GM21786 (cell line): ENCODE results near the gene SLC10A7.

Experiments
- ATAC-seq: cut with Tn5 transposase; IDR thresholded peaks from one replicate; pipeline ENCODE4 v1.9.1; 2021; ENCODE audit not compliant: unreplicated experiment

SLC10A7 gene

DNA sequence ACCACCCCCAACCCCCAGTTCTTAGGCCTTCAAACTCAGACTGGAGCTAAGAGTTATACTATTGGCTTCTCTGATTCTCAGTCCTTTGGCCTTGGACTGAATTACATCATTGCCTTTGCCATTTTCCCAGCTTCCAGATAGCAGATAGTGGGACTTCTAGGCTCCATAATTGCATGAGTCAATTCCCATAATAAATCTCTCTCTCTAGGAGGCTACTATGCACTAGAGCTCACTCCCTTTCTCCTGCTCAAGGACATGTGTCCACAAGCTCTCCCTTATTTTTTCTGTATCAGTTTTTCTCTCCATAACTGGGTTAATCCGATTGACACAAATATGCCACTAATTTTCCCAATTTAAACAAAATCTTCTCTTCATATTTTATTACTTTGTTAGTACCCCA, 204.0 kb downstream of the SLC10A7 start:
- ATAC-seq = no peak

- no peak for ATAC-seq
Measured at GRCh38 chr4:146315184-146315583, 206.6 kb downstream of the SLC10A7 start.

GRCh38 chr4:146311238-146311970, 210.3 kb downstream of the SLC10A7 start:
- no peak for ATAC-seq

- peak; percentile 87 for ATAC-seq
Measured at GRCh38 chr4:146310319-146311021, 211.3 kb downstream of the SLC10A7 start.

GRCh38 chr4:146308951-146309350, 212.8 kb downstream of the SLC10A7 start:
- ATAC-seq = no peak

DNA sequence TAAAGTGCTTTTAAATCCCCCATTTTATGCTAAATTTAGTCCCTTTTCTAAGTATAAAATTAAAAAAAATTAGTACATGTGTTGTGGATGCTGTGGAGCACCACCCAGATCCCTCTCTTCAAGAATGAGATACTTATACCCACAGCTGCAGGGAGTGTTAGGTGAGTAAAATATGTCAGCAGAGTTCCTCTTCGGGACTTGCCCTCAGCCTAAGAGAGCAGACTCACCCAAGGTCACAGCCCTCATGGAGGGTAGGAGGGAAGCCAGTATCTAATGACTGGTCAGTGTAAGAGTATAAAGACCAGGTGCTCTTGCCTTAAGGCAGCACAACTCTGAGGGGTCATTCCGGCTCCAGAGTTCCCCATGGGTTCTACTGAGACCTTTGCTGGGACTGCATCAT, 218.9 kb downstream of the SLC10A7 start:
- ATAC-seq = no peak

DNA sequence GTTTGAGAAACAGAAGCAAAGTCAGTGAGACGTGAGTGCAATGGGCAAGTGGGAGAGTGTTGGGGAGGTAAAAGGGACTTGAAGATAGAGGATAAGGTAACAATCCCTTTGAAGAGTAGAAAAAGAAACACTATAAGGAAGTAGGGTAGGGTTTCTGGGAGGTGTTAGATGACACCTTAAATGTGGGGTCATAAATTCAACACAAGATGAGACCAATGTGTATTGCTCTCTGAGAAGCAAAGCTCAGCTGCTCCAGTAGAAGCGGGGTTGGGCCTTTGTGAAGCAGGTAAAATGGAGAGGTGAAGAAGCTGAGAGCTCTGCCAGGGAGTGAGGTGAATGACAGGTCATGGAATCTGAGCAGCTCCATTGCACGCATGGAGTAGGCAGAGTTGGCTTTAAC, 222.1 kb downstream of the SLC10A7 start:
- ATAC-seq = no peak

DNA sequence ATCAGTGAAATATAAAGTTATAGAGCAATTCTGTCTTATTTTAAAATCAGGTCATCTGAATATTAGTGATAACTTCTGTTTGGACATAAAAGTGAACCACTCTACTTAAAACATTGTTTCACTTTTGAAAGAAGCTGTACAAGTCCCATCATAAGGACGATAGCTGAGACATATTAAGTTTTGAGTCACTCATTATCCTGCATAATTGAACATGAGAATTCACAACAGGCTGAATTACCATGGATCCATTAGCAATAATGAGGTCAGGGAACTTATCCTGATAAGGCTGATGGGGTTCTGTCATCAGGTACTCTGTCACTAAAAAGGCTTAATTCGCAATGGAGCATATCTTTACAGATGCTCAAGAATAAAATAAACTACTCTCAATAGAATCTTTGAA, 227.0 kb downstream of the SLC10A7 start:
- no peak for ATAC-seq

DNA sequence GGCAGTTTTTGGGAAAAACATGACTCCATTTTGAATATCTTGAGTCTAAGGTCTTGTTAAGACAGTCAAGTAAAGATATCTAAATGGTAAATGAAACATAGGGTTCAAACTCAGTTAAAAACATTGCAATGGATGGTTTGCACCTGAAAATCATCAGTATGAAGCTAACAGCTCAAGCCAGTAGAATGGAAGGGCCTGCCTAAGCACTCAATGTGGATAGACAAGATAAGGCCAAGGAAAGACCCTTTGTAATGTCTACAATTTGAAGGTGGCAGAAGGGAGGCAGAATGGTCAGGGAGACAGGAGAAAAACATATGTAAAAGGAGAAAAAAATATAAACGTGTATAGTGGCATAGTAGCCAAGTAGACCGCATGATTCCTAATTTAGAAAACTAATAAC, 229.2 kb downstream of the SLC10A7 start:
- no peak for ATAC-seq

DNA sequence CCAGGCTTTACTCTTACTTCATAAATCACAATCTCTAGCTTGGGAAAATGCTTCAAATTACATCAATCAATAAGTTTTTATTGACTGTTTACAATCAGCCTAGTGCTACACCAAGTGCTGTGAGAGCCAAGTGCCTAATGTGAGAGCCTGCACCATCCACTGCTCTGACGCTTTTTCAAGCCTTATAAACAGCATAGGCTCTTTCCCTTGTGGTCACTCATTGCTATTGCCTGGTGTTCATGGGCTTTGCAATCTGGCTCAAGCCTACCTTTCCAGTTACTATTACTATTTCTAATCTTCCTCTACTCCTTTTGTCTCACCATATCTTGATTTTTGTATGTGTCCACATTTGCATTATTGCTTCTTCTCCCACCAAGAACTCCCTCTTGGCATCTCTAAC, 230.4 kb downstream of the SLC10A7 start:
- no peak for ATAC-seq

- ATAC-seq = no peak
Measured at GRCh38 chr4:146288193-146288592, 233.5 kb downstream of the SLC10A7 start.

DNA sequence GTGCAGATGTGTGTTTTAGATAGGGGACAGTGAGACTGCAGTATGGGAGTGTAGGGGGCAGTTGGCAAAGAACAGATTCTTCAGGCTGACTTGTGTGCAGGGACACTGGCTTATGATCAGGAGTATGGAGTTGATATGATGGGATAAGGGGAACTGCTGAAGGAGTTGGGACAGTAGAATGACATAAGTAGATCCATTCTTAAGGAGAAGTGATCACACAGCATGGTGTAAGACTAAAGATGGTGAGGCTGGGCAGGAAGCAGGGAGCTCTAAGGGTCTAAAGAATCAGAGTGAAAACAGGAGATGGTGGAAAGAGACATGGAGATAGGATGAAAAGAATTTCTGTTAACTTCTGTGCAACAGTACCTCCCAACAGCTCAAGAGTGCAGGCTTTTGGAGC, 236.7 kb downstream of the SLC10A7 start:
- ATAC-seq = no peak

- ATAC-seq = no peak
Measured at GRCh38 chr4:146283758-146284651, 237.7 kb downstream of the SLC10A7 start.

- ATAC-seq = no peak
Measured at GRCh38 chr4:146282657-146283056, 239.1 kb downstream of the SLC10A7 start.

- no peak for ATAC-seq
Measured at GRCh38 chr4:146278986-146279385, 242.8 kb downstream of the SLC10A7 start.

DNA sequence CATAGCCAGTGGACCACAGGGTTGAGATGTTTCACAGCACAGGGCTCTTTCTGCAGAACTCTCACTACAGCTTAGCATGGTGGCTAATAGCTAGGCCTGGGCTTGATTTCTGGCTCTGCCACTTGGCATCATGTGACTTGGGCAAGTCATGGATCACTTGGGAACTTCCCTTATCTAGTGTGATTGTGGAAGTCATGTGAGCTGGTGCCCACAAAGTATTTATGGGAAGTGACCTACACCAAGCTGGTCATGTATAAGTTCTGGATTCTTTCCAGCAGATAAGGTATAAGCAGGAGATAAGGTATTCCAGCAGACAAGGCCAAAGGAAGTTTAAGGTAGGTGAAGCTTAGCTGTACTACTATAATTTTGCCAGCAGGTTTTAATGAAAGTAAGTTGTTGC, 246.4 kb downstream of the SLC10A7 start:
- ATAC-seq = no peak

DNA sequence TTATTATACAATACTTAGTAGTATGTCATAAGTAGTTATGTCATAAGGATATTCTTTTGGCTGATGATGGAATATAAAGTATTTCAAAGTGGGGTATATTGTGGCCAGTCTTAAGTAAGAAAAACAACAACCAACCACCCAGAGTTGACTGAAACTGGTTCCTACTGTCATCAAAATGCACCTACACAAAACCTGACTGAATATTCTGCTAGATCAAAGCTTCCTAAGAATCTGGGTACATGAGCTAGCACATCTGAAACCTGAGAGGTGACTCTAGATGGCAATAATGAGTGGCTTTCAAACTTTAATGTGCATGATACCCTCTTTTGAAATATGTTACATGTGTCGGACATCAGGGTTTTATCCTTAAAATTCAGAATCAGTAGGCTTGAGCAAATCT, 247.0 kb downstream of the SLC10A7 start:
- ATAC-seq = no peak

DNA sequence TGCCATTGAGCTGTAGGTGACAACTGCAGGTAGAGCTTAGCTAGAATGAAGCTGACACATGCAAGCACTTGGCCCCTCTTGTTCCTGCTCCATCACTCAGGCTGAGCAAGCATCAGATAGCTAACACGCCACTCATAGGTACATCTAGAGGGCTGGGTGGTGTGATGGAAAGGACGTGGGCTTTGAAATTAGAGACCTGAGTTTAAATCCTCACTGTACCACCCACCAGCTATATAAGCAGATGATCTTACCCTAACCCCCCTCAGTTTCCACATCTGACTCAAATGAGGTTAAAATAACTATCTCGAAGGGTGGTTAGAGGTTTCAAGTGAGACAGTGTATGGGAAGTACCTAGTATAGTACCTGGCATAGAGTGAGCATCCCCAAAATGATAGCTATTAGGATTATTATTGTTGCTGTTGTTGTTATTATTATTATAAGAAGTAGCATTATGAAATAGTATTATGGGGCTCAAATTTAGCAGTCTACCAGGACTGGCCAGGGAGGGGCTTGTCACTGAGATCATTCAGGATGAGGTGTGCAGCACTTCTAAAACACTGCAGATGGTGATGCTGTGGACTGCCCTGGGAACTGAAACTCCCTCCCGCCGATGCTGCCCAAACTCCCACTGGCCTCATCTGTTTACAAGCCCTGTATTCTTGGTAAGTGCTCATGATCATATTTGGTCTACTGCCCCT, 248.4 kb downstream of the SLC10A7 start:
- peak; percentile 65 for ATAC-seq

- ATAC-seq = no peak
Measured at GRCh38 chr4:146271466-146271865, 250.3 kb downstream of the SLC10A7 start.

GRCh38 chr4:146269228-146269653, 252.5 kb downstream of the SLC10A7 start:
- peak; percentile 53 for ATAC-seq

GRCh38 chr4:146267826-146268225, 253.9 kb downstream of the SLC10A7 start:
- ATAC-seq = no peak
